ENCODE data around the gene IL17D. TPM values are rescaled to one million over a fixed set of nuclear protein-coding genes. Genes with fewer than 3 reads are reported as not detected.

Gene IL17D
- total RNA-seq, 1 donor from 2014 or later = 8.6 TPM

GRCh38 chr13:20708216-20708615, 4.7 kb downstream of the IL17D start:
- no peak for DNase-seq (ENCODE audit: extremely low spot score, unreplicated experiment)

GRCh38 chr13:20709369-20709768, 5.9 kb downstream of the IL17D start:
- H3K4me3 Mint-ChIP-seq (ENCODE audit: unreplicated experiment) = no peak overlapping the region
- no peak for TF ChIP-seq CTCF (IDR thresholded peaks at IDR 0.05)
- no peaks in the 10 kb centered on the region for H3K9me3 Mint-ChIP-seq (ENCODE audit: unreplicated experiment)
- no peaks in the 10 kb centered on the region for H3K27me3 Mint-ChIP-seq (ENCODE audit: unreplicated experiment)
- peak overlapping the region; percentile 79 for H3K27ac Mint-ChIP-seq (ENCODE audit: unreplicated experiment)
- peaks cover 49% of the 10 kb centered on the region for H3K4me1 Mint-ChIP-seq (ENCODE audit: unreplicated experiment)
- no peaks in the 10 kb centered on the region for H3K36me3 Mint-ChIP-seq (ENCODE audit: unreplicated experiment)
- DNase-seq (ENCODE audit: extremely low spot score, unreplicated experiment) = no peak

More at GRCh38 chr13:20708216-20708615, 4.7 kb downstream of the IL17D start:
- H3K27me3 Mint-ChIP-seq (ENCODE audit: unreplicated experiment) = no peaks in the 10 kb centered on the region
- no peak for TF ChIP-seq CTCF (IDR thresholded peaks at IDR 0.05)
- H3K36me3 Mint-ChIP-seq (ENCODE audit: unreplicated experiment) = no peaks in the 10 kb centered on the region
- peaks cover 38% of the 10 kb centered on the region for H3K4me1 Mint-ChIP-seq (ENCODE audit: unreplicated experiment)
- H3K27ac Mint-ChIP-seq (ENCODE audit: unreplicated experiment) = peak overlapping the region; percentile 79
- H3K4me3 Mint-ChIP-seq (ENCODE audit: unreplicated experiment) = no peak overlapping the region
- H3K9me3 Mint-ChIP-seq (ENCODE audit: unreplicated experiment) = no peaks in the 10 kb centered on the region

- TF ChIP-seq CTCF (IDR thresholded peaks at IDR 0.05) = no peak
- no peak for DNase-seq (ENCODE audit: extremely low spot score, unreplicated experiment)
- Mint-ChIP-seq H3K27me3 (ENCODE audit: unreplicated experiment) (no peaks in the 10 kb centered on the region), H3K4me3 (ENCODE audit: unreplicated experiment) (no peak overlapping the region), H3K27ac (ENCODE audit: unreplicated experiment) (peak overlapping the region; percentile 79), H3K36me3 (ENCODE audit: unreplicated experiment) (no peaks in the 10 kb centered on the region), H3K4me1 (ENCODE audit: unreplicated experiment) (peaks cover 51% of the 10 kb centered on the region), H3K9me3 (ENCODE audit: unreplicated experiment) (no peaks in the 10 kb centered on the region)
Observed at GRCh38 chr13:20709782-20710181, 6.3 kb downstream of the IL17D start.

- Mint-ChIP-seq H3K4me3 (ENCODE audit: unreplicated experiment) (no peak overlapping the region), H3K36me3 (ENCODE audit: unreplicated experiment) (no peaks in the 10 kb centered on the region), H3K4me1 (ENCODE audit: unreplicated experiment) (peaks cover 57% of the 10 kb centered on the region), H3K27ac (ENCODE audit: unreplicated experiment) (no peak overlapping the region), H3K27me3 (ENCODE audit: unreplicated experiment) (no peaks in the 10 kb centered on the region), H3K9me3 (ENCODE audit: unreplicated experiment) (no peaks in the 10 kb centered on the region)
- TF ChIP-seq CTCF (IDR thresholded peaks at IDR 0.05) = peak; percentile 17
- DNase-seq (ENCODE audit: extremely low spot score, unreplicated experiment) = no peak
Observed at GRCh38 chr13:20711301-20712044, 8.0 kb downstream of the IL17D start.

GRCh38 chr13:20713014-20713376, 9.5 kb downstream of the IL17D start:
- peaks cover 58% of the 10 kb centered on the region for H3K4me1 Mint-ChIP-seq (ENCODE audit: unreplicated experiment)
- H3K9me3 Mint-ChIP-seq (ENCODE audit: unreplicated experiment) = no peaks in the 10 kb centered on the region
- peak overlapping the region; percentile 81 for H3K27ac Mint-ChIP-seq (ENCODE audit: unreplicated experiment)
- H3K4me3 Mint-ChIP-seq (ENCODE audit: unreplicated experiment) = no peak overlapping the region
- no peak for DNase-seq (ENCODE audit: extremely low spot score, unreplicated experiment)
- TF ChIP-seq CTCF (IDR thresholded peaks at IDR 0.05) = no peak
- H3K27me3 Mint-ChIP-seq (ENCODE audit: unreplicated experiment) = no peaks in the 10 kb centered on the region
- no peaks in the 10 kb centered on the region for H3K36me3 Mint-ChIP-seq (ENCODE audit: unreplicated experiment)
